Spleen (tissue), 11 donors: ENCODE data around the gene SHC2. TPM values are rescaled to one million over a fixed set of nuclear protein-coding genes. Genes with fewer than 3 reads are reported as not detected.

Experiments
- DNase-seq: peaks from one replicate; pipeline ENCODE4 v3.0.0-alpha.2; 2020
- H3K27ac ChIP-seq, 8 donors: fragments of 200-600 bp; sonication (generic) in 7 of 8; 1 replicate in 4 of 8; 2 replicates in 4 of 8; pipeline versions ENCODE4 v1.5.0 to v1.8.0; 2016 to 2021; ENCODE audit warnings: inconsistent platforms in 4 of 8, mild to moderate bottlenecking in 4 of 8, moderate library complexity in 1 of 8
- H3K27me3 ChIP-seq, 7 donors: fragments of 200-600 bp; sonication (generic) in 6 of 7; replicated peaks in 1 of 7; 1 replicate in 4 of 7; 2 replicates in 3 of 7; pipeline versions ENCODE4 v1.5.0 to v1.8.0; 2016 to 2021; ENCODE audit warnings: inconsistent platforms in 3 of 7, mild to moderate bottlenecking in 1 of 7
- H3K36me3 ChIP-seq, 6 donors: fragments of 200-600 bp; sonication (generic) in 5 of 6; 1 replicate in 4 of 6; 2 replicates in 2 of 6; pipeline versions ENCODE4 v1.5.0 to v1.8.0; 2016 to 2021; ENCODE audit warnings: inconsistent platforms in 2 of 6
- H3K4me1 ChIP-seq, 6 donors: fragments of 200-600 bp; sonication (generic) in 5 of 6; 1 replicate in 3 of 6; 2 replicates in 3 of 6; pipeline versions ENCODE4 v1.5.0 to v1.8.0; 2016 to 2021; ENCODE audit warnings: inconsistent platforms in 3 of 6
- H3K4me3 ChIP-seq, 8 donors: fragments of 200-600 bp; sonication (generic) in 7 of 8; 1 replicate in 4 of 8; 2 replicates in 4 of 8; pipeline versions ENCODE4 v1.5.0 to v1.8.0; 2016 to 2021; ENCODE audit warnings: inconsistent platforms in 4 of 8, mild to moderate bottlenecking in 4 of 8, moderate library complexity in 2 of 8
- H3K9me3 ChIP-seq, 8 donors: fragments of 200-600 bp; sonication (generic) in 7 of 8; 1 replicate in 4 of 8; 2 replicates in 4 of 8; pipeline versions ENCODE4 v1.5.0 to v1.8.0; 2016 to 2021; ENCODE audit warnings: inconsistent platforms in 4 of 8
- CTCF ChIP-seq, 11 experiments: fragments of 200-600 bp in 7 of 11; fragments of 450-650 bp in 4 of 11; sonication (generic) in 4 of 11; IDR thresholded peaks in 8 of 11; conservative IDR thresholded peaks in 3 of 11; 1 replicate in 7 of 11; 2 replicates in 4 of 11; pipeline versions ENCODE4 v1.4.0 to v1.8.0; 2016 to 2021; ENCODE audit warnings: antibody characterized with exemption in 11 of 11, inconsistent platforms in 4 of 11, mild to moderate bottlenecking in 1 of 11
- POLR2A ChIP-seq, 3 donors: fragments of 450-650 bp; IDR thresholded peaks; one replicate each; pipeline ENCODE4 v1.5.1; 2017; ENCODE audit warnings: antibody characterized with exemption in 3 of 3, mild to moderate bottlenecking in 1 of 3
- POLR2AphosphoS5 ChIP-seq, 3 donors: sonication (generic); formaldehyde crosslinking; IDR thresholded peaks; one replicate each; pipeline ENCODE4 v1.5.1; 2017; ENCODE audit warnings: antibody characterized with exemption in 3 of 3
- WGBS, 5 donors: extraction: QIAGEN DNeasy Blood & Tissue Kit in 3 of 5; methylation state at CpG; one replicate each; pipeline versions ENCODE4 v1.1.5 to v1.1.7; 2013 to 2018; 5-methylcytosine and 5-hydroxymethylcytosine counted together
- intact Hi-C: fragments of 100-400 bp; cut with DNase I; formaldehyde crosslinking; loops from one replicate; pipeline ENCODE4 v1.15.0; 2023; ENCODE audit warnings: low total_unique reads
- polyA plus RNA-seq, 3 donors: library from polyadenylated mRNA; stranded (reverse); fragments of 200-250 nt; gene quantifications; one replicate each; pipeline ENCODE4 v1.2.1, GENCODE V29; 2013
- total RNA-seq, 7 donors: library from RNA; depleted of rRNA in 3 of 7; stranded (reverse); fragments of >200 nt in 3 of 7; fragmentation: NEBNext Ultra II Directional in 4 of 7; extraction: Animal tissue kit (Norgen Biotek cat#: 25700) in 4 of 7; gene quantifications; one replicate each; pipeline versions ENCODE4 v1.1.0 to v1.2.1, GENCODE V29; 2016 to 2021
- donor health status: healthy with polysubstance abuse.
- donor health status: DM: no; HTN: no; CAD: no; lungs with moderate emphysema.
- donor health status: DM: no; HTN: no; CAD: no.
- donor health status: Bipolar disorder and iron deficiency.
- donor health status: healthy.
- donor health status: DM: no; HTN: no; CAD: no.
- donor health status: DM: yes; HTN: yes; CAD: no.

Gene SHC2
- total and polyA plus RNA-seq, 10 donors, result 19.6 to 123 (median 45.2) TPM

DNA sequence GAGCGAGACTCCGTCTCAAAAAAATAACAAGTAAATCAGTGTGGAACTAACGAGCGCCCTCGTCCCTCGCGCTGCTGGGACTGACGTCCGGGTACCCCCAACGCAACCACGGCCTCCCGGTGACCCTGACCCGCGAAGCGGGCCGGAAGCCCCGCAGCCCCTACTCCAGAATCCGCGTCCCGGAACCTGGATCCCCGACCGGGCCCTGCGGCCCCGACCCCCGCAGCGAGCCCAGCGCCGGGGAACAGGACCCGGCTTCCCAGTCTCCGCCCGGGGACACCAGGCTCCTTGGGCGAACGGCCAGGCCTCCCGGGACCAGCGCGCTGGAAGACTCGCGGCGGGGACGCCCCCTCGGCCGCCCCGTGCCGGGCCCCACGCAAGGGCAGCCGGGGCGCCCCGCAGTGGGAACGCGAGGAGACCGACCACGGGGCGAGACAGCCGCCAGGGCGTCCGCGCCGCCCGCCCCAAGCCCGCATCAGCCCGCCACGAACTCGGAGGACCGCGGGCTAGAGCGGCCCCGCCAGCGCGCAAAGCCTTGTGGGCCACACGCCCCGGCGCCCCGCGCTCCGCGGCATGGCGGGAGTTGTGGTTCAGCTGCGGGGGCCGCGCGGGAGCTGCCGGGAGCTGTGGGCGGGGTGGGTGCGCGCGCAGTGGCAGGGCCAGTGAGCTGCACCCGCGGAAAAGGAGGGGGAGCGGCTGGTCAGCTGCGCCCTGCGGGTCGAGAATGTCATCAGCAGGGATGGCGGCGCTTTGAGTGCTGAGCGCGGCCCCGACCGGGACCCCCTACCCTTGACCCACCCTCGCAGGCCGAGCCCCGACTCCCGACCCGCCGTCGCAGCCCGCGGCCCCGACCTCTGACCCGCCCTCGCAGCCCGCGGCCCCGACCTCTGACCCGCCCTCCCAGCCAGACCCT lies 27.9 kb upstream of the SHC2 start:
- no peaks in the 10 kb centered on the region for H3K36me3 ChIP-seq
- peak overlapping the region; percentile 88 to 96 (median 92) for H3K27ac ChIP-seq
- WGBS, 5 donors, result 0 to 1% (median 1%) methylated on average over 47 to 114 of the region's 114 CpGs
- H3K27me3 ChIP-seq, result peaks cover 0 to 23% (median 5%) of the 10 kb centered on the region in 7 donors
- DNase-seq, result peak; percentile 99
- TF ChIP-seq POLR2A (IDR thresholded peaks at IDR 0.05) (peak in 2 of 3 donors; percentile 32 to 34), POLR2AphosphoS5 (IDR thresholded peaks at IDR 0.05) (peak; percentile 89 to 92 (median 92)), CTCF (IDR thresholded peaks at IDR 0.05 in 8 of 11, conservative IDR thresholded peaks at IDR 0.05 in 3 of 11) (peak in 3 of 11 experiments; percentile 26 to 41 (median 40))
- peaks cover 5 to 37% (median 21%) of the 10 kb centered on the region in 6 donors for H3K4me1 ChIP-seq
- H3K4me3 ChIP-seq, result peak overlapping the region; percentile 60 to 96 (median 76)
- no peaks in the 10 kb centered on the region for H3K9me3 ChIP-seq
- intact Hi-C loops, result no loop called here

GRCh38 chr19:485583-486236 lies 24.9 kb upstream of the SHC2 start:
- H3K27me3 ChIP-seq, result peaks cover 0 to 23% (median 5%) of the 10 kb centered on the region in 7 donors
- H3K4me3 ChIP-seq, result no peak overlapping the region
- peaks cover 5 to 22% (median 15%) of the 10 kb centered on the region in 6 donors for H3K4me1 ChIP-seq
- WGBS, 5 donors, result 26 to 46% (median 42%) methylated on average over 20 to 23 of the region's 23 CpGs
- TF ChIP-seq CTCF (IDR thresholded peaks at IDR 0.05 in 8 of 11, conservative IDR thresholded peaks at IDR 0.05 in 3 of 11), result no peak
- no peak for TF ChIP-seq POLR2A (IDR thresholded peaks at IDR 0.05)
- DNase-seq, result no peak
- no peaks in the 10 kb centered on the region for H3K36me3 ChIP-seq
- no peak overlapping the region for H3K27ac ChIP-seq
- H3K9me3 ChIP-seq, result peaks cover 0 to 6% (median 0%) of the 10 kb centered on the region in 8 donors
- intact Hi-C loops, result no loop called here

GRCh38 chr19:485077-485476 lies 24.2 kb upstream of the SHC2 start:
- Histone ChIP-seq H3K9me3 (peaks cover 0 to 12% (median 0%) of the 10 kb centered on the region in 8 donors), H3K36me3 (no peaks in the 10 kb centered on the region), H3K27me3 (peaks cover 0 to 23% (median 5%) of the 10 kb centered on the region in 7 donors), H3K4me1 (peaks cover 5 to 19% (median 13%) of the 10 kb centered on the region in 6 donors), H3K27ac (no peak overlapping the region), H3K4me3 (no peak overlapping the region)
- TF ChIP-seq CTCF (IDR thresholded peaks at IDR 0.05 in 8 of 11, conservative IDR thresholded peaks at IDR 0.05 in 3 of 11) (no peak), POLR2AphosphoS5 (IDR thresholded peaks at IDR 0.05) (no peak), POLR2A (IDR thresholded peaks at IDR 0.05) (no peak)
- intact Hi-C loops, result no loop called here
- no peak for DNase-seq
- 83 to 92% (median 87%) methylated on average over 21 to 22 of the region's 22 CpGs for WGBS, 5 donors

DNA sequence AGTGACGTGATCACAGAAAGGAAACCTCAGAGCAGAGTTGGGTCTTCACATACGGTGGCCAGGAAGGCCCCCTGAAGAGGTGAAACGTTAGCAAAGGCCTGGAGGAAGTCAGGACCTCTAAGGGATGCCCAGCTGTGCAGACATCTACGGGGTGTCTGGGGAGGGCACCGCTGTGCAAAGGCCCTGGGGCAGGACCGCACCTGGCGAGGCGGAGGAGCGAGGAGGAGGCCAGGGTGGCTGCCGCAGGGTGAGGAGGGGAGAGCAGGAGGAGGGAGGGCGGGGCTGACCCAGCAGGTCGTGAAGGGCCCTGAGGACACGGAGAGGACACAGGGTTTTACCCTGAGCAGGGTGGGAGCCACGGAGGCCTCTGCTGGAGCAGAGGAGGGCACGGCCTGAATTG lies 23.7 kb upstream of the SHC2 start:
- Histone ChIP-seq H3K4me1 (peaks cover under 1 to 19% (median 13%) of the 10 kb centered on the region in 6 donors), H3K27ac (no peak overlapping the region), H3K9me3 (peaks cover 0 to 15% (median 0%) of the 10 kb centered on the region in 8 donors), H3K27me3 (peaks cover 0 to 23% (median 5%) of the 10 kb centered on the region in 7 donors), H3K4me3 (no peak overlapping the region), H3K36me3 (no peaks in the 10 kb centered on the region)
- TF ChIP-seq POLR2AphosphoS5 (IDR thresholded peaks at IDR 0.05), result no peak
- DNase-seq, result no peak
- intact Hi-C loops, result no loop called here
- 62 to 76% (median 70%) methylated on average over 15 of the region's 15 CpGs for WGBS, 5 donors
